ENCODE measurements around the gene FARP1.

- TF ChIP-seq BACH1 (IDR thresholded peaks at IDR 0.05; ENCODE audit: borderline replicate concordance) (no peak), E2F4 (IDR thresholded peaks at IDR 0.05; ENCODE audit: low read depth, low read length) (no peak), DPF2 (IDR thresholded peaks at IDR 0.05) (no peak)
Observed at GRCh38 chr13:98443800-98444325, 301.0 kb downstream of the FARP1 start.
